ENCODE data around the gene WDR20.

WDR20 gene

DNA sequence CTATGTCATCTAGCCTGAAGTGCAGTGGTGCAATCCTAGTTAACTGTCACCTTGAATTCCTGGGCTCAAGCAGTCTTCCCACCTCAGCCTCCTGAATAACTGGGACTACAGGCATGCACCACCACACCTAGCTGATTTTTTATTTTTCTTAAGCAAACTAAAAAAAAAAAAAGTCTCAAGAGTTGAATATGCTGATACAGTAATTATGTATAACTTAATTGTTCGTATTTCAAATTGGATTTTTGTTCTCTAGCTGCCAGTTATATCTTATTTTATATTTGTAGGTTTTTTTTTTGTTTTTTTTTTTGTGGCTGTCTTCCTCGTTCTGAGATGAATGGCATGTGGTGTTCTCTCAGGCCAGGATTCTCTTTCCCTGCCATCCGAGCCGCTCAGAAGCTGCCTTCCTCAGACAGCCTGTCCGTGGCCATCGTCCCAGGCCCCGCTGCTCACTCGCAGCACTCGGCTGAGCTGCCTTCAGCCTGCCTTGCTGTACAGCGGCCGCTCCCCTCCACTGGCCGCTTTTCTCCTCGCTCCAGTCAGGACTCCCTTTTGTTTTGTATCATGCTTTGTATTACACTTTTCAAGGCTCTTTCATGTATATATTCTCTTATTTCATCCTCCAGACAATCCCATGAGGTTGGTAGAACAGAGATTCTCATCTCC lies 53.3 kb downstream of the WDR20 start:
- Histone ChIP-seq H3K27me3 (no peaks in the 10 kb centered on the region), H3K9ac (peak overlapping the region in 1 of 11 experiments; percentile 22; a peak in 1 of 22 replicates), H3K4me2 (no peak overlapping the region), H3K36me3 (peaks cover 29 to 37% (median 32%) of the 10 kb centered on the region in 11 experiments), H3K4me3 (no peak overlapping the region), H4K20me1 (peaks cover 25 to 100% (median 90%) of the 10 kb centered on the region in 11 experiments), H3K4me1 (peaks cover 0 to 17% (median 3%) of the 10 kb centered on the region in 10 experiments; a peak in 4 of 20 replicates), H3K27ac (peak overlapping the region in 1 of 11 experiments; percentile 31; a peak in 1 of 22 replicates), H3K9me3 (replicated peaks in 1 of 11) (no peaks in the 10 kb centered on the region)
- TF ChIP-seq Cebpa-rat (IDR thresholded peaks at IDR 0.05) = no peak

DNA sequence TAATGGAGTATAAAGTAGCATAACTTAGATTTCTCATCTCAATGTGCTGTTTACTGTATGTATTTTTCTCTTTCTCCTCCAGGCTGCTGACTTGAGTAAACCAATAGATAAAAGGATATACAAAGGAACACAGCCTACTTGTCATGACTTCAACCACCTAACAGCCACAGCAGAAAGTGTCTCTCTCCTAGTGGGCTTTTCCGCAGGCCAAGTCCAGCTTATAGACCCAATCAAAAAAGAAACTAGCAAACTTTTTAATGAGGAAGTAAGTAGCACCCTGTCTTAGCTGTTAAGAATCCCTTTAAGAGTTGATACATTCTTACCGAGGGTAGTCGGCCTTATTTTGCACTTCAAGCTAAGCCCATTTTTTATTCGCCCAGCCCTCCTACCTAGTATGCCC lies 55.2 kb downstream of the WDR20 start:
- Histone ChIP-seq H3K27me3 (no peaks in the 10 kb centered on the region), H3K4me3 (no peak overlapping the region), H3K4me1 (peaks cover 6 to 32% (median 16%) of the 10 kb centered on the region in 10 experiments), H3K9me3 (replicated peaks in 1 of 11) (no peaks in the 10 kb centered on the region), H3K4me2 (no peak overlapping the region), H3K27ac (no peak overlapping the region), H3K36me3 (peaks cover 46 to 56% (median 49%) of the 10 kb centered on the region in 11 experiments), H4K20me1 (peaks cover 15 to 100% (median 86%) of the 10 kb centered on the region in 11 experiments; a peak in 21 of 22 replicates), H3K9ac (no peak overlapping the region)
- TF ChIP-seq Cebpa-rat (IDR thresholded peaks at IDR 0.05) = no peak

DNA sequence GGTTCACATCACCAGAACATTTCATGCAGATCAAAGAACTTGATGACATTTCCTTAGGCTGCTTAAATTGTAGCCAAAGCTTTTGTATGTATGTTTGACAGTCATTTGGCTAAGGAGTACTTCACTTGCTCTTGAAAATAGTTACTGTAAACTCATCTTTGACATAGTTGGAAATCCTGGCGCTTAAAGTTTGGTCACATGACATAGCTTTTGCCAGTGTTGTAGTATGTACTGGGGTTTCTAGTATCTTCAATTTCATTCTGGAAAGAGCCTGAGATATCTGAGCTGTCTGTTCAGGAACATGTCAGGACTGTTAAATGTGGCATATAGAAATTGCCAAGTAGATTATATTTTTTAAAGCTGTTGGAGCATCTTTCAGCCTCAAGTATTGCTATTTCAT lies 55.7 kb downstream of the WDR20 start:
- peaks cover 46 to 59% (median 49%) of the 10 kb centered on the region in 11 experiments for H3K36me3 ChIP-seq
- H3K9ac ChIP-seq = no peak overlapping the region
- TF ChIP-seq Cebpa-rat (IDR thresholded peaks at IDR 0.05) = no peak
- no peaks in the 10 kb centered on the region for H3K9me3 ChIP-seq (replicated peaks in 1 of 11)
- no peak overlapping the region for H3K4me2 ChIP-seq
- H3K4me3 ChIP-seq = no peak overlapping the region
- H3K27ac ChIP-seq = no peak overlapping the region
- no peaks in the 10 kb centered on the region for H3K27me3 ChIP-seq
- peaks cover 12 to 32% (median 22%) of the 10 kb centered on the region in 10 experiments for H3K4me1 ChIP-seq
- H4K20me1 ChIP-seq = peaks cover 15 to 100% (median 86%) of the 10 kb centered on the region in 11 experiments; a peak in 21 of 22 replicates

GRCh38 chr14:102196039-102196901 lies 56.6 kb downstream of the WDR20 start:
- peaks cover 20 to 32% (median 30%) of the 10 kb centered on the region in 10 experiments for H3K4me1 ChIP-seq
- H3K4me3 ChIP-seq = no peak overlapping the region
- peaks cover 10 to 100% (median 86%) of the 10 kb centered on the region in 11 experiments; a peak in 21 of 22 replicates for H4K20me1 ChIP-seq
- peaks cover 46 to 59% (median 49%) of the 10 kb centered on the region in 11 experiments for H3K36me3 ChIP-seq
- H3K27ac ChIP-seq = no peak overlapping the region
- no peak overlapping the region for H3K4me2 ChIP-seq
- H3K9me3 ChIP-seq (replicated peaks in 1 of 11) = no peaks in the 10 kb centered on the region
- TF ChIP-seq Cebpa-rat (IDR thresholded peaks at IDR 0.05) = no peak
- H3K27me3 ChIP-seq = no peaks in the 10 kb centered on the region
- H3K9ac ChIP-seq = no peak overlapping the region

DNA sequence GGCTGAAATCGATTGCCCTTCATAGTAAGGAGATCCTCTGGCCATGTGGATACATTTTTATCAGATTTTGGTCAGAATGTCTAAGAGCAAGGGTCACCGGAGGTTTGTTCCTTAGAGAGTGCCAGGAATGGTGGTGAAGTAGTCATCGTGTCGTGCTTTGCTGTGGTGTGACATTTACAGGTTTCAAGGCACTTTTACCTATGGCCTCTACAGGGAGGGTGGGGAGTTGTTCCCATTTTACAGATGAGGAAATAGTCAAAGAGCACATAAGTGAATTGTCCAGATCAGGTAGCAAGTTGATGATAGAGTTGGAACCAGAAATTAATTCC lies 57.2 kb downstream of the WDR20 start:
- Histone ChIP-seq H3K4me2 (no peak overlapping the region), H3K27me3 (no peaks in the 10 kb centered on the region), H3K36me3 (peaks cover 46 to 59% (median 49%) of the 10 kb centered on the region in 11 experiments), H3K4me3 (no peak overlapping the region), H3K27ac (no peak overlapping the region), H3K9me3 (replicated peaks in 1 of 11) (no peaks in the 10 kb centered on the region), H3K4me1 (peaks cover 26 to 38% (median 36%) of the 10 kb centered on the region in 10 experiments), H3K9ac (no peak overlapping the region), H4K20me1 (peaks cover 12 to 100% (median 87%) of the 10 kb centered on the region in 11 experiments; a peak in 21 of 22 replicates)
- no peak for TF ChIP-seq Cebpa-rat (IDR thresholded peaks at IDR 0.05)

DNA sequence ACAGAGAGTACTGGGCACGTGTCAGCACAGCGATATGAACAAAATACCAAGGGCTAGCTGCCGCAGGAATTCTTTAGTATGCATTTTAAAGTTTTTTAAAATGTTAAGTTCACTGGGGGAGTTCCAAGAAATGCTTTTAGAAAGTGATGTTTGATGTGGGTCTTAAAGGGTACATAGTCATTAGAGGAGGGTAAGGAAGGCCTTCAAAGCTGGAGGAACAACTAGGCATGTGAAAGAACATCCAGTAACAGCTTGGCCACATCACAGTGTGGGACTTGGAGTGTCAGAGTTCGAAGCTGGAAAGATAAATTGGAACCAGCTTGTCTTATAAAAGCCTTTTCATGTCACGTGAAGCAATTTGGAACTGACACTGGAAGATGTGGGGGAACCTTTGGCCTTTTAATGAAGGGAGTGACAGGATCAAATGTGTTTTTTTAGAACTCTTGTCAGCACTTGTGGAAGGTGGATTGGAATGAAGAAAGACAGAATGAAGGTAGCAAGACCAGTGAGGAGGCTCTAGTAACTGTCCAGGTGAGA lies 57.7 kb downstream of the WDR20 start:
- no peak for TF ChIP-seq Cebpa-rat (IDR thresholded peaks at IDR 0.05)
- Histone ChIP-seq H3K27me3 (no peaks in the 10 kb centered on the region), H3K4me1 (peaks cover 31 to 43% (median 41%) of the 10 kb centered on the region in 10 experiments), H3K27ac (peak overlapping the region in 1 of 11 experiments; percentile 94; a peak in 1 of 22 replicates), H4K20me1 (peaks cover 14 to 100% (median 87%) of the 10 kb centered on the region in 11 experiments; a peak in 21 of 22 replicates), H3K36me3 (peaks cover 46 to 59% (median 49%) of the 10 kb centered on the region in 11 experiments), H3K9ac (no peak overlapping the region), H3K4me3 (no peak overlapping the region), H3K4me2 (no peak overlapping the region), H3K9me3 (replicated peaks in 1 of 11) (no peaks in the 10 kb centered on the region)

- Histone ChIP-seq H3K4me2 (peak overlapping the region; percentile 45 to 97 (median 82)), H3K27me3 (no peaks in the 10 kb centered on the region), H4K20me1 (peaks cover 5 to 100% (median 86%) of the 10 kb centered on the region in 11 experiments; a peak in 21 of 22 replicates), H3K27ac (peak overlapping the region in 6 of 11 experiments; percentile 45 to 94 (median 78); a peak in 12 of 22 replicates), H3K9me3 (replicated peaks in 1 of 11) (no peaks in the 10 kb centered on the region), H3K36me3 (peaks cover 55 to 78% (median 61%) of the 10 kb centered on the region in 11 experiments), H3K9ac (peak overlapping the region in 8 of 11 experiments; percentile 11 to 84 (median 55); a peak in 15 of 22 replicates), H3K4me3 (peak overlapping the region in 4 of 10 experiments; percentile 0 to 27 (median 22); a peak in 3 of 20 replicates), H3K4me1 (peaks cover 37 to 78% (median 71%) of the 10 kb centered on the region in 10 experiments)
- peak in 4 of 11 experiments; percentile 40 to 91 (median 73); a peak in 6 of 22 replicates for TF ChIP-seq Cebpa-rat (IDR thresholded peaks at IDR 0.05)
These were observed 61.1 kb downstream of the WDR20 start for GRCh38 chr14:102200690-102201352.

DNA sequence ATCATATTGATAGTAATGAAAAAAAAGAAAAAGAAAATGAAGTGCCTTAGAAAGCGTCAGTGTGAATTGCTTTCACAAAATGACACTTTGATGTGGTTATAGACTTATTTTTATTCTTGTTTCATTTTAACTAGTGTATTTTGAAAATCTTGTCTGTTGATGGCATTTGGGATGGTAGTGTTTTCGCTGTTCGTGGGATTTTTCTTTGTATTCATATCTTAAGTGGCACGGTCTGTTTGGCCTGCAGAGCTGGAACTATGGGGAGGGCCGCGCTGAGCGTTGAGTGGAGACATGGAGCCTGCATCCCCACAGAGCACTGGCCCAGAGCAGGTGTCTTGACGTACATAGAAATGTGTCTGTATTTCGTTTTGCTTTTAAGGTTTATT lies 61.6 kb downstream of the WDR20 start:
- H3K27me3 ChIP-seq = no peaks in the 10 kb centered on the region
- peaks cover 50 to 78% (median 59%) of the 10 kb centered on the region in 11 experiments for H3K36me3 ChIP-seq
- H3K9me3 ChIP-seq (replicated peaks in 1 of 11) = no peaks in the 10 kb centered on the region
- H3K4me2 ChIP-seq = peak overlapping the region; percentile 45 to 97 (median 82)
- peaks cover 37 to 83% (median 76%) of the 10 kb centered on the region in 10 experiments for H3K4me1 ChIP-seq
- H3K4me3 ChIP-seq = peak overlapping the region in 3 of 10 experiments; percentile 9 to 30 (median 23); a peak in 3 of 20 replicates
- peak overlapping the region in 7 of 11 experiments; percentile 1 to 94 (median 76); a peak in 11 of 22 replicates for H3K27ac ChIP-seq
- peak overlapping the region in 5 of 11 experiments; percentile 7 to 84 (median 63); a peak in 10 of 22 replicates for H3K9ac ChIP-seq
- TF ChIP-seq Cebpa-rat (IDR thresholded peaks at IDR 0.05) = no peak; a peak in 1 of 22 replicates
- peaks cover 5 to 100% (median 87%) of the 10 kb centered on the region in 11 experiments; a peak in 21 of 22 replicates for H4K20me1 ChIP-seq

Data from BLaER1 treated with 17β-estradiol and CSF1 and Interleukin-3, amounts not matched to agents 10 nM and 100 nM (cell line).